ENCODE results near the gene CAV1. TPM values are rescaled to one million over a fixed set of nuclear protein-coding genes. Genes with fewer than 3 reads are reported as not detected.
"Not testable (repeated sequence)": the region's sequence is repeated elsewhere in the genome, so short reads cannot be mapped to it uniquely, and the experiment has no call there.

CAV1 gene
- total RNA-seq, 1 donor from 2014 or later: 531 TPM

- Histone ChIP-seq H3K9me3 (no peaks in the 10 kb centered on the region), H3K27me3 (ENCODE audit: low read depth) (no peaks in the 10 kb centered on the region), H3K4me1 (peaks cover 16% of the 10 kb centered on the region), H3K4me3 (no peak overlapping the region), H3K36me3 (no peaks in the 10 kb centered on the region), H3K27ac (no peak overlapping the region)
- intact Hi-C loops (cut with DNase I): loop anchor here (5.0 kb wide), 1 partner anchor 322 kb away; no protein-coding TSS in a partner anchor
- TF ChIP-seq CTCF (IDR thresholded peaks at IDR 0.05): no peak
- ATAC-seq (no peak), DNase-seq (no peak)
These were observed 59.9 kb downstream of the CAV1 start for GRCh38 chr7:116584721-116585120.

GRCh38 chr7:116585392-116585791 lies 60.6 kb downstream of the CAV1 start:
- no peak for TF ChIP-seq CTCF (IDR thresholded peaks at IDR 0.05)
- no peaks in the 10 kb centered on the region for H3K9me3 ChIP-seq
- no peak overlapping the region for H3K4me3 ChIP-seq
- H3K4me1 ChIP-seq: peaks cover 16% of the 10 kb centered on the region
- H3K27me3 ChIP-seq (ENCODE audit: low read depth): no peaks in the 10 kb centered on the region
- no peaks in the 10 kb centered on the region for H3K36me3 ChIP-seq
- DNase-seq: no peak
- H3K27ac ChIP-seq: no peak overlapping the region
- intact Hi-C loops (cut with DNase I): loop anchor here (5.0 kb wide), 1 partner anchor 323 kb away; no protein-coding TSS in a partner anchor
- ATAC-seq: no peak

GRCh38 chr7:116585967-116586366 lies 61.1 kb downstream of the CAV1 start:
- Histone ChIP-seq H3K9me3 (no peaks in the 10 kb centered on the region), H3K4me1 (peaks cover 16% of the 10 kb centered on the region), H3K36me3 (no peaks in the 10 kb centered on the region), H3K4me3 (no peak overlapping the region), H3K27ac (no peak overlapping the region), H3K27me3 (ENCODE audit: low read depth) (no peaks in the 10 kb centered on the region)
- intact Hi-C loops (cut with DNase I): loop anchor here (5.0 kb wide), 1 partner anchor 324 kb away; no protein-coding TSS in a partner anchor
- ATAC-seq (no peak), DNase-seq (no peak)
- no peak for TF ChIP-seq CTCF (IDR thresholded peaks at IDR 0.05)

GRCh38 chr7:116587200-116587599 lies 62.4 kb downstream of the CAV1 start:
- not testable (repeated sequence) for DNase-seq
- intact Hi-C loops (cut with DNase I): loop anchor here (5.0 kb wide), 1 partner anchor 325 kb away; no protein-coding TSS in a partner anchor

DNA sequence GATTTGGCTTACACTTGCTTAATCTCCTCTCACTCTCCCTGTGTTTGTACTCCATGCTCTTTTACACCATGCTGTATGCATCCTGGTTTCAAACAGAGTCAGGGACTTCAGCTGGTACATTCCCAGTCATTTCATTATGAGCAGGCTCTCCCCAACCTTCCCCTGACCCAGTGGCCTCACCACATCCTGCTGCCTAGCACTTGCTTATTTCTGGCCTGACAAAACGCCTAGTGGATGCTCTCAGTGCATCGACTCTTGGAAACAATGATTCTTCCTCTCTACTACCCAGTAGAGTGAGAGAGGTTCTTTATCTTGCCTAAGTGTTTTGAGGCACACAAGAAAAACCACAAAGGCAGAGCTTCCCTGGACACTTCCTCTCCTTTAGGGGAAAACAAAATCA lies 63.4 kb downstream of the CAV1 start:
- Histone ChIP-seq H3K27me3 (ENCODE audit: low read depth) (no peaks in the 10 kb centered on the region), H3K4me3 (no peak overlapping the region), H3K4me1 (peaks cover 36% of the 10 kb centered on the region), H3K27ac (peak overlapping the region; percentile 25), H3K36me3 (no peaks in the 10 kb centered on the region), H3K9me3 (no peaks in the 10 kb centered on the region)
- ATAC-seq (peak; percentile 14 to 39), DNase-seq (no peak)
- TF ChIP-seq CTCF (IDR thresholded peaks at IDR 0.05): no peak
- intact Hi-C loops (cut with DNase I): loop anchor here (5.0 kb wide), 1 partner anchor 326 kb away; no protein-coding TSS in a partner anchor

More at GRCh38 chr7:116587200-116587599, 62.4 kb downstream of the CAV1 start:
- not testable (repeated sequence) for H3K9me3 ChIP-seq; H3K36me3 ChIP-seq; H3K27me3 ChIP-seq (ENCODE audit: low read depth); H3K4me3 ChIP-seq; H3K27ac ChIP-seq; ATAC-seq
- H3K4me1 ChIP-seq: peaks cover 26% of the 10 kb centered on the region

GRCh38 chr7:116588641-116589594 lies 64.1 kb downstream of the CAV1 start:
- Histone ChIP-seq H3K36me3 (no peaks in the 10 kb centered on the region), H3K4me1 (peaks cover 38% of the 10 kb centered on the region), H3K27ac (peak overlapping the region; percentile 25), H3K9me3 (no peaks in the 10 kb centered on the region), H3K27me3 (ENCODE audit: low read depth) (no peaks in the 10 kb centered on the region), H3K4me3 (no peak overlapping the region)
- peak; percentile 69 for TF ChIP-seq CTCF (IDR thresholded peaks at IDR 0.05)
- intact Hi-C loops (cut with DNase I): loop anchor here (5.0 kb wide), 1 partner anchor 327 kb away; no protein-coding TSS in a partner anchor
- ATAC-seq (peak; percentile 59 to 64), DNase-seq (no peak)
